ENCODE data around the gene EFHC1.

The EFHC1 gene

GRCh38 chr6:52553158-52553557 is 133.0 kb downstream of the EFHC1 start:
- DNase-seq = no peak

- no peak for DNase-seq
These were observed 133.6 kb downstream of the EFHC1 start for GRCh38 chr6:52553719-52554118.

- DNase-seq = no peak
These were observed 134.6 kb downstream of the EFHC1 start for GRCh38 chr6:52554684-52555280.

DNA sequence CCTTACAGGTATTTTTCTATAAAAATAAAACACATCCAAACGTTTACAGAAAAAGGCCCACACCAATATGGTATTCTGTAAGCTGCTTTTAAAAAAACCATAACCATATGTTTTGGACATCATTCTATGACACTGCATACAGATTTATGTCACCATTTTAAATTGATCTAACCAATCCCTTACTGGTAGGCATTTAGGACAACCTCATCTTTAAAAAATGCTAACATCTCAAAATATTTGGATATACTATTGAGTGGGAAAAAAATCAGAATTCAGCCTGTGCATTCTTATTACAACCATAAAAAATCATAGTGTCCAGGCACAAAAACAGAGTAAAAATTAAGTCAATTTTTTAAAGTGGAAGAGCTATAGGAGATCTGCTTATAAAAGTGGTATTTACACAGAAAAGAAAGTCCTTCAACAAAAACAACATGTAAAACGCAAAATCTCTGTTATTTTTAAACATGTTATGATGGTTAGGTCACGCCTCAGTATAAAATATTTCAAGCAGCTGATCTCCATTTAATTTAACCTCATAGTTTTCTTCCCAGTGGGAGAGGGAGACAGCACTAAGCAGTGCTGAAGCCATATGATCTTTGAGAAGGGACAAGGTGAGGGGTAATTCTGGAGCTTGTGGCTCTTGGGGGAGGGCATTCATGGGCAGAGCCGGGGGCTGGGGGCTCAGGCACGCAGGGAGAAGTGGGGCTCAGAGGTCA is 135.5 kb downstream of the EFHC1 start:
- DNase-seq = no peak

DNA sequence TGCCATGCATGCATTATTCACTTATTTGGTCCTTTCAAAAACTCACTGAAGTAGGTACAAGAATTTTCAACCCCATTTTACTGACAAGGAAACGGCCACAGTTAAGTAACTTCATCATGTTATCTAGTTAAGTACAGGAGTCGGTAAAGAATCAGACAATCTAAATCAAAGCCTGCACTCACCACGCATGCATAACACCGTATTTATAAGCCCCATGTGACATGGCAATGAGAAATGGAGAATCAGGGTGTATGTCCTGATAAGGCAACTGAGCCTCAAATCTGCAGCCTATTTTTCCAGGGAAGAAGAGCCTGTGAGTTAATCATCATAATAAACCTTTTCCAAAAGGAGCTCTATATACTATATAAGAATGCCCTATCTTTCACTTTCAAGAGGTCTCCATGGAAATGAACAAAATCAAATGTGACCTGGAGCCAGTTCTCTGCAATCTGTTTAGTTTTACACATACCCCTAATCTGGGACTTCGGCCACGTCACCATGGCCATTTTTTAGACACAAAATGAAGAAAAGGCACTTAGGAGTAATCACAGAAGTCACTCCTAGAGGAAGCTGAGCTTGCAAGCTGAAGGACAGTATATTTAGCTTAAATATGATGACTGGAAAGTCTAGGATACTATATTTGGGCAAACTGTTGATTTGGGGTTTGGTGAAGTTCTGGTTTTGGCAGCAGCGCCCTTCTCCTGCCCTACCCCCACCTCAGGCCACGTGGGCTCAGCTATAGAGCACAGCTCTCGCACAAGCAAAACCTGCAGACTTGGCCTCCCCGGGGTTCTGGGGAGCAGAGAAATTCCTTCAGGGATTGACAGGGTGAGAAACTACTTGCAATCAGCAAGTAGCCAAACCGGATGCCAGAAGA is 137.5 kb downstream of the EFHC1 start:
- no peak for DNase-seq

- no peak for DNase-seq
These were observed 138.3 kb downstream of the EFHC1 start for GRCh38 chr6:52558266-52559000.

DNA sequence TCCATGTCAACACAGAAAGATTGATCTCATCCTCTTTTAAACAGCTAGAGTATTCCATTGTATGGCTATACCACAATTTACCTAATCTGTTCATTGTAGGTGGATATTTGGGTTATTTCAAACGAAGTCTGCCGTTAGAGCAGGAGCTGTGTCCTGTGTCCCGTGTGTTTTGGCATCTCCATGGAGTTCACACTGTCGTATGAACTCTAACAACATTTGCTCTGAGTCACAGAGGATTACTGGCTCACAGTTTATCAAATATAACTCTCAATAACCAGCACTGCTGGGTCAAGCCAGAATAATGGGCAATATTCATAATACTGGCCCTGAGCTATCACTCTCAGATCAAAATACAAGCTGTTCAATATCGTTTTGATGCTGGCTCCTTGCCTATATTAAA is 140.3 kb downstream of the EFHC1 start:
- no peak for DNase-seq

DNA sequence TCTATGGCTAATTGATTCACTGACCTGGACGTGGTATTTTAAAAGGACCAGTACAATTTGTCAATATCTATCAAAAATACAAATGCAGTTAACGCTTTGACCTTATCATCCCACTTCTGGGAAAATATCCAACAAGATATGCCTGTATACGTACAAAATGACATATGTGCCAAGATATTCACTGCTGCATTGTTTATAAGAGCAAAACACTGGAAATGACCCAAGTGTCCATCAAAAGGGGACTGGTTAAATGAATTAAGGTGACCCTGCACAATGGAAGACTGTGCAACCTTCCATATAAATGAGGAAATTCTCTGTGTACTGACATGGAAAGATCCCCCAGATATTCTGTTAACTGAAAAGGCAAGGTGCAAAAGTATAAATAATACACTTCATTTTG is 142.8 kb downstream of the EFHC1 start:
- no peak for DNase-seq

- no peak for DNase-seq
These were observed 144.7 kb downstream of the EFHC1 start for GRCh38 chr6:52564856-52565255.

DNA sequence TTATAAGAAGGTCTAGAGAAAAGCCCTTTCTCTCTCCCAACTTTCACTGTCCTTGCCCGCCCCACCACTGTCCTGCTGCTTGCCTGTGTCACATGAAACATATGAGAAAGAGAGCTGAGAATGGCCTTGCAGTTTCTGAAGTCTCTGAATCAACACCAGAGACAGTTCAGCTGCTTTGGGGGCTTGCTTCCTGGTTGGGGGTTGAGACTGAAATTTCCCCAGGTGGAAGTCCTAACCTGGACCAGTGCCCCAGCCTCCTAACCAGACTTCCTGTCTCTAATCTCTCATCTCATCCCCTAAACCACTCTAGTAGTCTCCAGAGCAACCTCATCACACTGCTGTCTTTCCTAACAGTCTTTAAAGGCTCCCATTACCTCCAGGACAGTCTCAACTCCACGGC is 146.1 kb downstream of the EFHC1 start:
- DNase-seq = no peak

DNA sequence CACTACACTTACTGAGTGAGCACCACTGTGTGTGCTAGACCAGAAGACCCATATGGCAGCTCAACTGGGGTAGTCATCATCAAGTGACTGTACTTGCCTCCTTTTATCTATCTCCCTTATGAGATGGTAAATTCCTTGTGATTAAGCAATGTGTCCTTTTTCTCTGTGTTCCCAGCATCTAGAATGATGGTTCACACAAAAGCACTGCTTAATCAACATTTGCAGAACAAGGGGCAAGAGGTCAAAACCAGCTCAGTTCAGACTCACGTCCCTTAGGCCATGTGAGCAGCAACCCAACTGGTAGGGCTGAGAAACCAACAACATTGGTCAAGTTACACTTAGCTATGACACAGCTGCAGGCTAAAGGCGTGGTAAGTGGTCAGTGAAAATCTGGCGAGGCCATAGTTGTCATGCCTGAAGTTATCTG is 146.7 kb downstream of the EFHC1 start:
- no peak for DNase-seq

DNA sequence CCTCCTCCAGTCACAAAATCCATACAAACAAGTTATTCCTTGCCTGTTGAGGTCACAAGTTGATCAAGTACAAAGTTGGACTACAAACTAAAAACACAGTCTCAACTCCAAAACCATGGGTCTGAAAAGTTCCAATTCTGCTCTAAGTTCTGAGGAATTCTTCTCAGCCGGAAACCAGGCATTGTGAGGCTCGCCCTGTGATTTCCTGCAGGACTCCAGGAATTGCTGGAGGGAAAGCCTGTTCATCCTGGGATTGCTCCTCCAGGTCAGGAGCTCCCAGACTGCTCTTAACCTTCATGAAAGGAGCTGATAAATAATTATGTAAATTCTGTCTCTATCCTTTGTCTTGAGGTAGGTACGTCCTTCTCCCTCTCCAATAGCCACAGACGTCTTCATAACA is 148.2 kb downstream of the EFHC1 start:
- DNase-seq = no peak

DNA sequence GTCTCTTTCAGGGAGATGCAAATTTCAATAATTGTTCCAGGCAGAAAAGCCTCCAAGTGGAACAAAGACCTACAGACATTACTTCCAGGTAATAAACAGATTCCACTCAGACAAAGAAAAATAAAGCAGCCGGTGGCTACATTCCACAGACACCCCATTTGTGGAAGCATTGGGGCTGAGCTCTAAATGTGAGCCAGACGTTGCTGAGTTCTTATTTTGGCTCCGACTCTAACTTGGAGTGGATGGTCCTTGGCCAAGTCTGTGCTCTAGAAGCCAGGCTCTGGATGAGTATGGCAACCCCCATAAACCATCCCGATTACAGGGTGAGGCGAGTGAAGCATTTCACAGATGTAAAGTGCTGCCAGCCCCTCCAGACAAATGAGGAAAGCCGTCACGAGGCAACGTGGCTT is 150.2 kb downstream of the EFHC1 start:
- DNase-seq = peak in 1 of 51 donors; percentile 10

- no peak for DNase-seq
These were observed 151.1 kb downstream of the EFHC1 start for GRCh38 chr6:52571099-52571755.

DNA sequence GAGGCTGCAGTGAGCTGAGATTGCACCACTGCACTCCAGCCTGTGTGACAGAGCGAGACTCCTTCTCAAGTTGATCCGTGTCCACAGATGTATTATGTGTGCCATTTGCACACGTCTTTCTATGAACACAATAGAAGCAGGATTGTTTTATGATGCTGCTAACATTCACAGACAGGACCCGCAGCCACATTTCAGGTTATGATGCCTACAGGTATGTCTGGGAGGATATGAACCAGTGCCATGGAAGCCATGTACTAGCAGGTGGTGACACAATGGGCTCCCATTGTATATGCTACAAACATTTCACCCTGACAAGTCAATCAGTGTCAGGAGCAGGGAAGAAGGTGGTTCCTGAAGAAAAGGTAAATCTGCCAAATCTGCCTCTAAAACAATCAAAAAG is 152.4 kb downstream of the EFHC1 start:
- DNase-seq = no peak

- DNase-seq = no peak
These were observed 153.2 kb downstream of the EFHC1 start for GRCh38 chr6:52573295-52573694.

Data from hypothalamus (tissue), 51 donors.